Left colon (tissue), 2 donors: Measurements from ENCODE around the gene C16orf92. TPM values are rescaled to one million over a fixed set of nuclear protein-coding genes. Genes with fewer than 3 reads are reported as not detected.

Source experiments
- ATAC-seq: fragments of 200-7000 bp; cut with Tn5 transposase; one replicate; pipeline ENCODE4 v1.9.1; 2020; ENCODE audit warnings: mild to moderate bottlenecking, moderate library complexity
- DNase-seq, 2 donors: peaks; one replicate each; pipeline ENCODE4 v3.0.0-alpha.2; 2020
- intact Hi-C, 2 donors: fragments of 100-400 bp; cut with DNase I in 1 of 2; cut with micrococcal nuclease in 1 of 2; formaldehyde crosslinking; loops; one replicate each; pipeline versions ENCODE4 v1.11.2 to v1.14.0; 2022; cut with DNase I, micrococcal nuclease
- long read RNA-seq: library from polyadenylated mRNA; unstranded; transcript quantifications from one replicate; pipeline ENCODE4 v2.0.0, GENCODE V29; 2021
- total RNA-seq, 2 donors: library from RNA; stranded (reverse); fragmentation: NEBNext Ultra II Directional; extraction: Animal tissue kit (Norgen Biotek cat#: 25700); gene quantifications; one replicate each; pipeline ENCODE4 v1.2.1, GENCODE V29; 2021
- donor health status: DM: no; HTN: no; CAD: no.
- donor health status: DM: yes; HTN: yes; CAD: no.

Gene C16orf92, protein sequence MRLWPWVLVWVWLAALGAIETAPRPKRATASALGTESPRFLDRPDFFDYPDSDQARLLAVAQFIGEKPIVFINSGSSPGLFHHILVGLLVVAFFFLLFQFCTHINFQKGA
- total RNA-seq, result not detected
- long read RNA-seq, result 0 reads

DNA sequence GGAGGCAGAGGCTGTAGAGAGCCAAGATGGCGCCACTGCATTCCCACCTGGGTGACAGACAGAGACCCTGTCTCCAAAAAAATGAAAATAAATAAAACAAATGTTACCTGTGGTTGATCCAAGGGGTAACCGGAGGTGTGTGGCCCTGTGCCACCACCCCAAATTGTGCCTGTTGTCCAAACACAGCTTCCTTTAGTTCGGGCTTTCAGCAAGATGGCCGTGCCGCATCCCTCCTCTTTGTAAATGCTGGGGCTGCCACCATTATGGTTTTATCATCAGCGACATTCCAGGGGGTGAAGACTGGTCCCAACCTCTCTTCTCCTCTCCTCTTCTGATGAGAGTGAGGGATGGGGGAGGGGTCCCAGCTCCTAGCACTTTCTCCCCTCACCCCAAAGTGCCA is at the start of gene C16orf92:
Gene C16orf92 (plus strand): TSS at position 312 of the 400 bp plus-strand sequence. CDS start 143 bp downstream, outside the sequence.
- intact Hi-C loops, result no loop called here
- ATAC-seq (no peak), DNase-seq (no peak)

DNA sequence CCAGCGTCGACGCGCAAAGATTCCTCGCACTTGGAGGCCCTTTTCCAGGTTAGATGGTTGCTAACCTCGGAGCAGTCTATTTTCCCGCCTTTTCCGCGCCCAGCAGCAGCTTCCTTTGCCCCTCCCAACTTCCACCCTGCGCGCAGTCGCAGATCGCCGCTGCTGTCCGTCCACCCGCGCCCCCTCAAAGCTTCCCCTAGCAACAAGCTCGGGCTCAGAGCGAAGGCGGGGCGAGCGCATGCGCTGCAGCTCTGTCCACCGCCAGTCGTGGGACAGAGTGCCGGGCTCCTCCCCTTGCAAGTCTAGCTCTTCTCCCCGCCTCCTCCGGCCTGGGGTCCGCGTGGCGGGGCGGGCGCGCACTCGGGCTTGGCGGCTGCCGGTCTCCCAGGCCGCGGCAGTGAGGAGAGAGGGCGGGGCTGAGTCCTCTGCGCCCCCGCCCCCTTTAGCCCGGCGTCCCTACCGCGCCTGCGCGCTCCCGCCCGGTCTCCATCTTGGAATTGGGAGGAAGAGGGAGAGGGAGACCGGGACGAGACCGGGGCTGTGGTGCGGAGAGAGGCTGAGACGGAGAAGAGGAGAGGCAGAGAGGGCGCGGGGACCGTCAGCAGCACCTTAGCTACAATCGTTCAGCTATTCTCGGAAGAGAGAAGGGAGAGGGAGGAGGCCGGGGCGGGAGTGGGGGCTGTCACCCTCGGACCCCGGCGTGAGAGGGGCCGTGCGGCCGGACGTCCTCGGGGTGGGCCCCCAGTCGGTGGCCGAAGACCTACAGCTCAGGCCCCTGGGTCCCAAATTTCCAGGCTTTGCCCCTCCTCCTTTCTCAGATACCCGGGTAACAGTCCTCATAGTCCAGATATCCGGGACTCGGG is 49.4 kb upstream of the C16orf92 start, which contains the start of gene TAOK2:
Gene TAOK2 (plus strand): TSS at position 485 of the 863 bp plus-strand sequence. CDS start 3,905 bp downstream, outside the sequence.
- intact Hi-C loops, result loop anchor here in 1 of 2 donors (10.0 kb wide), 1 partner anchor 49 kb away; the partner anchor contains the start of gene KCTD13

DNA sequence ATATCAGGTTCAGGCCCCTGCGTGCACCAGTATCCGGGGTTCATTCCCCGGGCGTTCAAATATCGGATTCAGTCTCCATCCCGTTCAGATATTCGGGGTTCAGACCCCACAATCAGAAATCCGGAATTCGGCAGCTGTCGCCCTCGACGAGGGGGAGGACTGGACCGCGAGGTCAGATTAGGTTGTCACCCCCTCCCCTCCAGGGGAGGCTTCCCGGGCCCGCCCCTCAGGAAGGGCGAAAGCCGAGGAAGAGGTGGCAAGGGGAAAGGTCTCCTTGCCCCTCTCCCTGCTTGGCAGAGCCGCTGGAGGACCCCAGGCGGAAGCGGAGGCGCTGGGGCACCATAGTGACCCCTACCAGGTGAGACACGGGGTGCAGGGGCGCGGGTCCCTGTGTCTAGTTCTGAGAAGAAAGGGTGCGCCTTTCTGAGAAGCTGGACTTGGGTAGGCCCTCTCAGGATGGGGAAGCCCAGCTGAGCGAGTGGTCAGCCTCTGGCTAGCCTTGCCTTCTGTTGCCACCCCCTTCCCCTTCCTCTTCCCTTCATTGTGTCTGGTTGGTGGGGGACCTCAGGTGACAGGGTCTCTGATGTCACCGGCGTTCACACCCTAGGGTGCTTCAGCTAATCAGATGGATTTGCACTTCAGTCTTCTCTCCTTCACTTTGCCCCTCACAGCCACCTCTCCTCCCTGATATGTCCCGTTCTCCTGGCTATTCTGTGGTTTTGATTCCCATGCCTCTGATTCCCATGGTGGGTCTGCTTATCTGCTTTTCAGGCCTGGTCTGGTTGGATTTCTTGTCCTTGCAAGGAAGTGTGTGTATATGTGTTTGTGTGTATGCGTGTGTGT is 48.5 kb upstream of the C16orf92 start:
- DNase-seq, result peak in 1 of 2 donors; percentile 36
- peak; percentile 8 for ATAC-seq
- intact Hi-C loops, result loop anchor here in 1 of 2 donors (10.0 kb wide), 1 partner anchor 50 kb away; the partner anchor contains the start of gene KCTD13

More for the DNA sequence above, 49.4 kb upstream of the C16orf92 start, which contains the start of gene TAOK2:
- DNase-seq, result peak; percentile 96 to 98
- peak; percentile 96 for ATAC-seq

DNA sequence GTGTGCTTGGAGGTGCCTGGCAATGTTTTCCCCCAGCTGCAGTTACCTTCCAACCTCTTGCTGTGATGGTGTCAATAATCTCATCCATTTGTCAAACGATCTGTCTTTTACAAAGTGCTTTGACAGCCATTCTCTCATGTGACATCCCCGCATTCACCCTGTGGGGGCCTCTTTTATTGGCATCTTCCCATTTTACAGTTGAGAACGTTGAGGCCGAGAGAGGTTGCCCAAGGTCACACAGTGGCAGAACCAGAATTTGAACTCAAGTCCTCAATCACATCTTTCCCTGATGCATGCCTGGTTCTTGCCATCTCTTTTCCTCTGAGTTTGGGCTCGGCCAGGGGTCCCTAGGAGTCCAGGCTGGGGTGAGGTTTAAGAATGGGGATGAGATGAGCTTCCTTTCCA is 47.9 kb upstream of the C16orf92 start:
- intact Hi-C loops, result loop anchor here in 1 of 2 donors (10.0 kb wide), 1 partner anchor 50 kb away; the partner anchor contains the start of gene KCTD13
- DNase-seq (no peak), ATAC-seq (no peak)

DNA sequence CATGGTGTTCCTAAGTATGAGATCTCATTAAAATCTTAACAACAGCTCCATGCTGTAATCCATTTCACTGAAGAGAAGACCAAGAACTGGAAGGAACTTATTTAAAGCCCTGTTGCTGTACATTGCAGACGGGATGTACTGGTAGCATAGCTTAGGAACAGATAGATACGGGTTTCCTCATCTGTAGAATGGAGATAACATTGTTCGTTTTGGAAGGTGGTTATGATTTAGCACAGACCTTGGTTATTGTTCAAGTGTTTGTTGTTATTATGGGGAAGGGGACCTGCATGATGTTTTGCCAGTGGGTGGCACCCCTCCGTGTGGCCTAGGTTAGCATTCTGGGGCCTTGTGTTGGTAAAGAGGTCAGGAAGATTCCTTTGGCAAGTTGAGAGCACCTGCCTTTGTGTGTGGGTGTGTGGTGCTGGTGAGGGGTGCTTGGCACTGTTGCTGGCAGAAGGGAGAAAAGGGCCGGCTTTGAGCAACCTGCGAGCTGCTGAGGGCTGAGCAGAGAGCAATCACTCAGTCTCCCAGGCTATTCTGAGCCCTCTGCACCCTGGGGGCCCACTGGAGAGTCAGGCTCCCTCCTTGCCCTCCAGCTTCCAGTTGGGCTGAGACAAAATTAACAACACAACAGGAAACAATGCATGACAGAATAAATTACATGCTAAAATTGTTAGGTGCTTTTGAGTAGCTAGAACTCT is 47.0 kb upstream of the C16orf92 start:
- ATAC-seq, result no peak

DNA sequence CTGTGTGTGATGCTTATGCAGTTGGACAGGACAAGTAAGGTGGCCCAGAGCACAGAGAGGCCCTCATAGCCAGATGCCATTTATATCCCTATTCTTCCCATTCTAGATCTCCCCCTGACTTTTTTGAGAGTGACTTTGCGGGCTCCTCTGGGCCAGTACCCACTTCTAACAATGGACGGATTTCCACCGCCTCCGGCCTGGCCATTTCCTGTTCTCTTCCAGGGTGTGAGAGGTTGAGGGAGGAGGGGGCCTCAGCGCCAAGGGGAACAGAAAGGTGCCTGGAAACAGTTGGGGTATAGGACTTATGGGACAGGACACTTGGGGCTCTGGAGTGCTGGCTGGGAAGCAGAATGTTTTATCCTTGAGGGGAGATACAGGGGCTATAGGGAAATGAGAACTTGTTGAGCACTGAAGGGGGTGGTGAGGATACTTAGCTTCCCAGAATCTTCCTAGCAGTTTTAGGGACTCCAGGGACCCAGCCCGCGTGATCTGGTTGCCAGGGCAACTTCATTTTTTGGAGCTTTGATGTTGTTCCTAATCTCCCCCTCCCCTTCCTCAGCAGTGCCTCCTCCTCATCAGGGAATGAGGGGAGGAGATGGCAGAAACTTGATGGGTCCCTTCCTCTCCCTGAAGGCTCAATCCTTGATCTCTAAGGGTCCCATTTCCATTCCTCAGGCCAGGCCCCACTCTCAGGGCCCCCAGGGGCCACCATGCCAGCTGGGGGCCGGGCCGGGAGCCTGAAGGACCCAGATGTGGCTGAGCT is 45.8 kb upstream of the C16orf92 start:
- ATAC-seq, result no peak
- no peak for DNase-seq
- intact Hi-C loops, result loop anchor here in 1 of 2 donors (10.0 kb wide), 1 partner anchor 52 kb away; the partner anchor contains the start of gene KCTD13

More for the DNA sequence above, 47.0 kb upstream of the C16orf92 start:
- intact Hi-C loops, result loop anchor here in 1 of 2 donors (10.0 kb wide), 1 partner anchor 51 kb away; the partner anchor contains the start of gene KCTD13
- DNase-seq, result no peak

DNA sequence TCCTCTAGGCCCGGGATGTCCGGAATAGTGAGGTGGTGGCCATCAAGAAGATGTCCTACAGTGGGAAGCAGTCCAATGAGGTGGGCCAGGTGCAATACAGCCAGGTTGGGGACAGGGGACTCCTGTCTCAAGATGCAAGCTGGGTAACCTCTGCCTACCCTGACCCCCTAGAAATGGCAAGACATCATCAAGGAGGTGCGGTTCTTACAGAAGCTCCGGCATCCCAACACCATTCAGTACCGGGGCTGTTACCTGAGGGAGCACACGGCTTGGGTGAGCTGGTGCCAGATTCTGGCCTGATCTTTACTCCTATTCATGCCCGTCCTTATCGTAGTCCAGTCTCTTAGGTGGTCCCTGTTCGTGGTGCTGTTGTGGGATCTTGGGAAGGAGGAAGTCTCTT is 44.9 kb upstream of the C16orf92 start:
- no peak for ATAC-seq
- DNase-seq, result no peak

DNA sequence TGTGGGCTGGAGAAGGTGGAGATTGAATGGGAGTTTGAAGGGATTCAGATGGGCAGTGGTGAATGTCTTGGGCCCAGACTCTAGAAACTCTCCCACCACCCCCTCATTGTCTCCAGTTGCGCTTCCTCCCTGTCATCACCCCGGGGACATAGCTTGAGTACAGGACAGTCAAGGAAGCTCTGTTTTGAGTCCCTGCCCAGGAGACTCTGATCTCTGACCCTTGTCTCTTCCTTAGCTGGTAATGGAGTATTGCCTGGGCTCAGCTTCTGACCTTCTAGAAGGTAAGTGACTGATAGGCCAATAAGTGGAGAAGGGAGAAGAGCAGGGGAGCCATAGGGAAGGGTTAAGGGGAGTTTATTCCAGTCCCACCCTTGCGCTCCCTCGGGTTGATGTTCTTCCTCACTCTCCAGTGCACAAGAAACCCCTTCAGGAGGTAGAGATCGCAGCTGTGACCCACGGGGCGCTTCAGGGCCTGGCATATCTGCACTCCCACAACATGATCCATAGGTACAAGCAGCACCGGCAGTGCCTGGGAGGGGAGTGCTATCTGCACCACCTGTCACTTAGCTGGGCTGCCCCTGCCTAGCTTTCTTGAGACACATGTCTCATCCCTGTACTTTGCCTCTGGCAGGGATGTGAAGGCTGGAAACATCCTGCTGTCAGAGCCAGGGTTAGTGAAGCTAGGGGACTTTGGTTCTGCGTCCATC is 44.3 kb upstream of the C16orf92 start:
- DNase-seq, result no peak
- ATAC-seq, result no peak
- intact Hi-C loops, result loop anchor here in 1 of 2 donors (10.0 kb wide), 1 partner anchor 54 kb away; the partner anchor contains the start of gene KCTD13

More for the DNA sequence above, 44.9 kb upstream of the C16orf92 start:
- intact Hi-C loops, result loop anchor here in 1 of 2 donors (10.0 kb wide), 1 partner anchor 53 kb away; the partner anchor contains the start of gene KCTD13

DNA sequence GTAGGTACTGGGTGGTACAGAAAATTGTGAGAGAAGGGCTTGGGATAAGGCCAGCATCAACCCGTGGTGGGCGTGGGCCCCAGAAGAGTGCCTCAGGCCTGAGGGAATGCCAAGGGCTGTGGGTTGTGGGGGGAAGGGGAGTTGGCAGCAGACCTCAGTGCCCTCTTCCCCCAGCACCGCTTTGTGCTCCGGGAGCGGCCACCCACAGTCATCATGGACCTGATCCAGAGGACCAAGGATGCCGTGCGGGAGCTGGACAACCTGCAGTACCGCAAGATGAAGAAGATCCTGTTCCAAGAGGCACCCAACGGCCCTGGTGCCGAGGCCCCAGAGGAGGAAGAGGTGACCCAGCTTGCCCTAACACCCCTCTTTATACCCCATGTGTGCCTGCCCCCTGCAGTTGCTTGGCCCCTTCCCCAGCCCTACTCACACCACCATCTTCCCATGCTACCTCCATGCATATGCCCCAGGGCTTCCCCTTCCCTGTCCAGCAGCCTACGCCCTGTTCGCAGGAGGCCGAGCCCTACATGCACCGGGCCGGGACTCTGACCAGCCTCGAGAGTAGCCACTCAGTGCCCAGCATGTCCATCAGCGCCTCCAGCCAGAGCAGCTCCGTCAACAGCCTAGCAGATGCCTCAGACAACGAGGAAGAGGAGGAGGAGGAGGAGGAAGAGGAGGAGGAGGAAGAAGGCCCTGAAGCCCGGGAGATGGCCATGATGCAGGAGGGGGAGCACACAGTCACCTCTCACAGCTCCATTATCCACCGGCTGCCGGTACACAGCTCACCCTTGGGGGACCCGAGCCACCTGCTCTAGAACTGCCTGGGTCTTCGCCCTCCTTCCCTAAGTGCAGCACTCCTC is 40.2 kb upstream of the C16orf92 start:
- intact Hi-C loops, result no loop called here
- ATAC-seq (no peak), DNase-seq (no peak)

DNA sequence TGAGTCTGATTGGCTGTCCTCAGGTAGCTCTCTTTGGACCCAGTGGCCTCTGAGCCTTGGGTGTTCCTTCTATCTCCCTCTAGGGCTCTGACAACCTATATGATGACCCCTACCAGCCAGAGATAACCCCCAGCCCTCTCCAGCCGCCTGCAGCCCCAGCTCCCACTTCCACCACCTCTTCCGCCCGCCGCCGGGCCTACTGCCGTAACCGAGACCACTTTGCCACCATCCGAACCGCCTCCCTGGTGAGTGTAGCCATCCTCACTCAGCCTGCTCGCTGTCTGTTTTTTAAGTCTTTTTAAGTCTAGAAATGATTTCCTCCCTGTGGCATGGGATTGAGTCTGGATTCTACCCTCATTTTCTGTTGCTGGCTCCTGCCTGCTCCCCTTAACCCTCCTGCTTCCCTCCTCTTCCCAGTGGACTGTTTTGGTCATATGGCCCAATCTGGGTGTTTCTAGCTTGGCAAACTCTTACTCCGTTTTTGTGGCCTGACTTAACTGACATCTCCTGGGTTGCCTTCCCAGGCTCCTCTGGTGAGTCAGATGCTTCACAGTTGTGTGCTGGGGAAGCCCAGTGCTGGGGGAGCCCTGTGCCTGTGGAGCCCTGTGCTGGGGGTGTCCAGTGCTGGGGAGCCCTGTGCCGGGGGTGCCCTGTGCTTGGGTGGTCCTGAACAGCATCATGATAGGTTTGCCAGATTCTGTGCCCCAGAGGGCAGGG is 39.4 kb upstream of the C16orf92 start:
- no peak for DNase-seq
- intact Hi-C loops, result no loop called here
- ATAC-seq, result no peak

DNA sequence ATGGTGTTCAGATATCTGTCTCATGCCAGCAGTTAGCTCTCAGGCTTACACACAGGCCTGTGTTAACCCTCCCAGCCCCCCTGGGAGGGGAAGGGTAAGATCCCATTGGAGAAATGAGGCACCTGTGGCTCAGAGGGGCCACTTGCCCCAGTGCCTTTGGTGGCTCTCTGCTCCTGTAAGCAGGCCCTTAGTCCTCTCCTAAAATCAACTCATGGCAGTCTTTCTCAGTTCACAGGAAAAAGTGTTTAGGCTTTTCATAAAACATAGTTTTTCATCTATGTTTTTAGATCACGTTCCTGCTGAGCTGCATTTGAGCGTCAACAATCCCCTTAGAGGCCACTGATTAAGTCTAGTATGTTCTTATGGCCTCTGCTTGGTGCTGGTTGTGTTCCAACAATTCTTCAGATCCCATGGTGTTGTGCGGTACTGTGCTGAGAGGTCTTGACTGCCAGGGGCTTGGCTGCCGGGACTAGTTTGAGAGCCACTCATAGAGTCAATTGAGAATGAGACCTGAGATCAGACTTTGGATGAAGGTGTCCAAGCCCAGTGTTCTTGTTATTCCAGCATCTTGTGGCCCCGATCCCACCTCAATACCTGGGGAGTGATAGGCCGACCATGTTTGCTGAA is 38.7 kb upstream of the C16orf92 start:
- intact Hi-C loops, result no loop called here
- ATAC-seq (no peak), DNase-seq (no peak)

DNA sequence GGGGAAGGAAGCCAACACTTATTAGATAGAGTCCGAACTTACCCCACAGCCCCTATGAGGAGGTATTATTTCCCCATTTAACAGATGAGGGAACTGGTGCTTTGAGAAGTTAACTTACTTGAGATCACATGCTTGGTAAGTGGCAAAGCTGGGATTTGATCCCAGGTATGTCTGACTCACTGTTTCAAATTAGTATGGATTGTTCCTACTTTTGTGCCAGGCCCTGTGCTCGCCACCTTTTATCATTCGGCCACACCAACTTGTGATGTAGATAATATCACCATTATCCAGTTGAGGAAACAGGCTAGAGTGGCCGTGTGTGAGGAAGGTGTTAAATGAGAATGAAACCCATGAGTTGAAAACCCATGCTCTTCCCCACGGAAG is 38.2 kb upstream of the C16orf92 start:
- intact Hi-C loops, result no loop called here
- ATAC-seq, result no peak
- no peak for DNase-seq

DNA sequence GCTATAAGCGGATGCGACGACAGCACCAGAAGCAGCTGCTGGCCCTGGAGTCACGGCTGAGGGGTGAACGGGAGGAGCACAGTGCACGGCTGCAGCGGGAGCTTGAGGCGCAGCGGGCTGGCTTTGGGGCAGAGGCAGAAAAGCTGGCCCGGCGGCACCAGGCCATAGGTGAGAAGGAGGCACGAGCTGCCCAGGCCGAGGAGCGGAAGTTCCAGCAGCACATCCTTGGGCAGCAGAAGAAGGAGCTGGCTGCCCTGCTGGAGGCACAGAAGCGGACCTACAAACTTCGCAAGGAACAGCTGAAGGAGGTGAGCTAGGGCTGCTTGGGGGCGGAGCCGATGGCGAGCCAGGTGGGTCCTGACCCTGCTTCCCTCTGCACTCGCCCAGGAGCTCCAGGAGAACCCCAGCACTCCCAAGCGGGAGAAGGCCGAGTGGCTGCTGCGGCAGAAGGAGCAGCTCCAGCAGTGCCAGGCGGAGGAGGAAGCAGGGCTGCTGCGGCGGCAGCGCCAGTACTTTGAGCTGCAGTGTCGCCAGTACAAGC is 37.7 kb upstream of the C16orf92 start:
- intact Hi-C loops, result no loop called here
- ATAC-seq (no peak), DNase-seq (no peak)

DNA sequence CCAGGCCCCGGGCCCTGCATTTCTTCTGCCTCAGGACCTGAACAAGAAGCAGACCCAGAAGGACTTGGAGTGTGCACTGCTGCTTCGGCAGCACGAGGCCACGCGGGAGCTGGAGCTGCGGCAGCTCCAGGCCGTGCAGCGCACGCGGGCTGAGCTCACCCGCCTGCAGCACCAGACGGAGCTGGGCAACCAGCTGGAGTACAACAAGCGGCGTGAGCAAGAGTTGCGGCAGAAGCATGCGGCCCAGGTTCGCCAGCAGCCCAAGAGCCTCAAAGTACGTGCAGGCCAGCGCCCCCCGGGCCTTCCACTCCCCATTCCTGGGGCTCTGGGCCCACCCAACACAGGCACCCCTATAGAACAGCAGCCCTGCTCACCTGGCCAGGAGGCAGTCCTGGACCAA is 36.8 kb upstream of the C16orf92 start:
- ATAC-seq (no peak), DNase-seq (no peak)
- intact Hi-C loops, result no loop called here

DNA sequence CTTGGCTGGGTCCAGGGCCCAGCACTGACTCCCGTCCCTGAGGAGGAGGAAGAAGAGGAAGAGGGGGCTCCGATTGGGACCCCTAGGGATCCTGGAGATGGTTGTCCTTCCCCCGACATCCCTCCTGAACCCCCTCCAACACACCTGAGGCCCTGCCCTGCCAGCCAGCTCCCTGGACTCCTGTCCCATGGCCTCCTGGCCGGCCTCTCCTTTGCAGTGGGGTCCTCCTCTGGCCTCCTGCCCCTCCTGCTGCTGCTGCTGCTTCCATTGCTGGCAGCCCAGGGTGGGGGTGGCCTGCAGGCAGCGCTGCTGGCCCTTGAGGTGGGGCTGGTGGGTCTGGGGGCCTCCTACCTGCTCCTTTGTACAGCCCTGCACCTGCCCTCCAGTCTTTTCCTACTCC is 36.1 kb upstream of the C16orf92 start:
- DNase-seq (no peak), ATAC-seq (no peak)
- intact Hi-C loops, result no loop called here
